IPS DF 19.7 (cell line): Measurements from ENCODE around the gene TMEM183A.

Experiments
- DNase-seq: peaks from one replicate; pipeline ENCODE4 v3.0.0-alpha.2; 2013; ENCODE audit warnings: low read depth, low spot score

TMEM183A gene

GRCh38 chr1:203028784-203029553 lies 21.8 kb downstream of the TMEM183A start:
- DNase-seq = no peak

- no peak for DNase-seq
These were observed 24.3 kb downstream of the TMEM183A start for GRCh38 chr1:203031467-203031866.

GRCh38 chr1:203033287-203033686 lies 26.1 kb downstream of the TMEM183A start:
- DNase-seq = no peak

DNA sequence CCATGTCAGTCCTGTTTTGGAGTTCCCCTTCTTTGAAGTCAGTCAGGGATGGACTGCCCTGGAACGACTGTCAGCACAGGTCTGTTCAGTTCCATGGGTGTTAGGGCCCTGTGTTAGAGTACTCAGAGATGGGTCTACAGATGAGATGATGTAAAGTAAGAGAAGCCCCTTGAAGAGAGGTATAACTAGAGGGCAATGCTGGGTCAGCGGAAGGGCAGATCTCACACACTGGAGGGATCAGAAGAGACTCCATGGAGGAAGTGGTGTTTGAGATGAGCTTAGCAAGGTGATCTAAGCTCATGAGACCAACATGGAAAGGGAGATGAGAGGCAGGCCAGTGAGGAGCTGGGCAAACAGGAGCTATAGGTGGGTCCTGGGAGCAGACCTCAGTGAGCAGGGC lies 26.7 kb downstream of the TMEM183A start:
- no peak for DNase-seq

- DNase-seq = no peak
These were observed 27.4 kb downstream of the TMEM183A start for GRCh38 chr1:203034422-203035110.

GRCh38 chr1:203035111-203036000 lies 28.2 kb downstream of the TMEM183A start:
- DNase-seq = no peak

DNA sequence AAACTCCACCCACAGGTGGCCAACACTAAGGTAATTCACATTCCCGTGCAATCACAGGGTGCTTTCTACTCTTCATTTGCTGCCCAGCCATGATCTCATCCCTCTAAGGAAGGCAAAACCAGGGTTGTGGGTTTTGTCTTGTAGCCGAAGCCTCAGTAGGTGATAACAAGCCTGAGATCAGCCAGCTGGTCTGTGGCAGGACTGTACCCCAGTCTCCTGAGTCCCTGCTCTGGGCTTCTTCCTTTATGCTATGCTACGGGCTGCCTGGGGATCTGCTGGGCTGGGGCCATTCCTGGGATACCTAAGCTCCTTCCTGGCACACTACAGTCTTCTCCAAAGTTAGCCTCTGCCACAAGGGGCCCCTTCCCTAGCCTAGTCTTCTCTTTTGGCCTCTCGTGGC lies 29.0 kb downstream of the TMEM183A start:
- no peak for DNase-seq

DNA sequence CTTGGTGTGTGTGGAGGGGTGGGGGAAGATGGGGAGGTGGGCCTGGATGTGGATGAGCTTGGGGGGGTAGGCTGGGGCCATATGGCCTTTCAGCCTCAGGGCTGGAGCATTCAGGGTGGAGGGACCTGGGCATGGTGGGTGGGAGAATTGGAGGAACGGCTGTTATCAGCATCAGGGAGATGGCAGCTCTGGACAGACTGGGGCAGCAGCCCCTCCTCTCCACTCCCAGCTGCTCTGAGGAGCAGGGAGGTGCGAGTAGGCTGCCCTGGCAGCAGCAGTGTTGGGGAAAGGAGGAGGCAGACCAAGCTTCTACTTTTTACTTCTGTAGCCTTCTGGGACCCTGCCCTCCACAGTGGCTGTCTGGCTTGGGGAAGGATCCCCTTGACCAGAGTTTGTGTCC lies 29.4 kb downstream of the TMEM183A start:
- no peak for DNase-seq

GRCh38 chr1:203037509-203038190 lies 30.5 kb downstream of the TMEM183A start:
- DNase-seq = no peak

- no peak for DNase-seq
These were observed 31.1 kb downstream of the TMEM183A start for GRCh38 chr1:203038217-203038741.

- DNase-seq = peak; percentile 56
These were observed 31.9 kb downstream of the TMEM183A start for GRCh38 chr1:203038891-203039608.

DNA sequence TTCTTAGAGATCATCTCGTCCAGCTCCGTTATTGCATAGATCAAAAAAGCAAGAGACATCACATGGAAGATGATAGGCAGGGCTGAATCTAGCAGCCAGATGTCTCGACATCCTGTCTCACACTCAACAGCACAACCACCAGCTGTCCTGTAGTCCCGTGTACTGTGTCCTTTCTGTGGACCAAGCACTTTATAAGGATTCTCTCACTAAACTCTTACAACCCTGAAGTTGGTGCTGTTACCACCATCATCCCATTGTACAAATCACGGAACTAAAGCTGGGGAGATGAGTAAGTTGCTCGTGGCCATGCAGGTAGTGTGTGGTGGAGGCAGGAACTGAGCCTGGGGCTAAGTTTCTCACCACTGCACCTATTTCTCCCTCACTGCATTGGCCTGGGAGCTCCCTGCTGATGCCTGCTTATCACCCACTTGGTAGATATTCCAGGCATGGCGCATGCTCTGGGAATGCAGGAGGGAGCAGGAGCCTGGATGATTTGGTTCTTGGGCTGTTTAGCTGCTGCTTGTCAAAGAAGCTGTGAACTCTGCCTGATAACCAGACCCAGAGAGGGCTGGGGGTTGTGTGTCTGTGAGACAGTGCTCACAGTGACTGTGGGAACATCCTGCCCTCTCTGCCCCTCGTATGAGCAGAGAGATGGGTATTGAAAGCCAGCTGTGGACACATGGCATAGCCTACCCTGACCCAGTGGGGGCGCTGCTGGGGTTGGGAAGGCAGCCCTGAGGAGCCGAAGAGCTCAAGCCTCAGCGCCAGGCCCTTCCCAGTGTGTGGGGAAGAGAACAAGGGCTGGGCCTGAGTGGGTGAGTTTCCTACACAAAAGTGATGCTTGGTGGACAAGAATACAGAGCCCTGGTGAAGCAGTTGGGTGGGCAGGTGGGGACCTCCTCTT lies 32.7 kb downstream of the TMEM183A start:
- no peak for DNase-seq

- DNase-seq = no peak
These were observed 33.5 kb downstream of the TMEM183A start for GRCh38 chr1:203040513-203041275.

DNA sequence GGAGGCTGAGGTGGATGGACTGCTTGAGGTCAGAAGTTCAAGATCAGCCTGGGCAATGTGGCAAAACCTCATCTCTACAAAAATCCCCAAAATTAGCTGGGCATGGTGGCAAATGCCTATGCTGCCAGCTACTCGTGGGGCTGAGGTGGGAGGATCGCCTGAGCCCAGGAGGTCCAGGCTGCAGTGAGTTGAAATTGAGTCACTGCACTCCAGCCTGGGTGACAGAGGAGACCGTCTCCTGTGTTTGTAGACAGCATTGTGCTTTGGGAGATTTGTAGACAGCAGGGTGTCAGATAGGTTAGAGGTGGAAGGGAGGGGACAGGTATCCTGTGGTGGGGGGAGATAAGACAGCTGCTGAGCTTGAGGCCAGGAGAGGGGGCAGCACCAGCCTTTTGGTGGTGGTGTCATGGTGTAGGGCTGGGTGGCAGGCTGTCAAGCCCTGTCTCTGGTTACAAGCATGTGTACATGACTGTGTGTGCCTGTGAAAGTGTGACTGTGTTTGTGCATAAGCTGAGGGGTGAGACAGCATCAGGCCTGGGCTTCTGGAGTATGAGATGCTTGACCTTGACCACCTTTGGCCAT lies 34.3 kb downstream of the TMEM183A start:
- DNase-seq = no peak

DNA sequence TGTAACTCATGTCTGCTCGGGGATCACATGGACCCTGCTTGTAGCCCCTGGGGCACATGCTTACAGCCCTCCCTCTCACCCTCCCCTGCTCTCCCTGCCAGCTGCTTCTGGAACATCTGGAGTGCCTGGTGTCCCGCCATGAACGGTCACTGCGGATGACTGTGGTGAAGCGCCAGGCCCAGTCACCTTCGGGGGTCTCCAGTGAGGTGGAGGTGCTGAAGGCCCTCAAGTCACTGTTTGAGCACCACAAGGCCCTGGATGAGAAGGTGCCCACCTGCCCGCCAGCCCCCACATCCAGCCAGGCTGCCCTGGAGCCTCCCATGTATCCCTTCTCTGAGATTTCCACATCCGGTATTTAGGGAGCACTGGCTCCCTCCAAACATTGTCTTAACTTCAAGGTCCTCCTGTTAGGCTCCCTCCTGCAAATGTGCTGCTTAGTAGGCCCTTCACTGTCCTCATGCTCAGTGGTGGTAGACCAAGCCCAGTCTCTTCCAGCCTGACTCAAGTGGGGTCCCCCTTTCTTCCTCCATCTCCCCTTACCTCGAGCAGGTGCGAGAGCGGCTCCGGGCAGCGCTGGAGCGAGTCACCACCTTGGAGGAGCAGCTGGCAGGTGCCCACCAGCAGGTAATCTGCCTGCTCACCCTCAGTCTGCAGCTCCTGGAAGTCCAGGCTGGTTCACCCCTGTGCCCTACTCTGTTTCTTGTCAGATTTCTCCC lies 36.8 kb downstream of the TMEM183A start:
- DNase-seq = no peak

- DNase-seq = no peak
These were observed 37.5 kb downstream of the TMEM183A start for GRCh38 chr1:203044546-203045250.

- no peak for DNase-seq
These were observed 38.2 kb downstream of the TMEM183A start for GRCh38 chr1:203045336-203045735.
